Measurements from ENCODE around the gene C4B.
"Not testable (repeated sequence)": the region's sequence is repeated elsewhere in the genome, so short reads cannot be mapped to it uniquely, and the experiment has no call there.

DNA sequence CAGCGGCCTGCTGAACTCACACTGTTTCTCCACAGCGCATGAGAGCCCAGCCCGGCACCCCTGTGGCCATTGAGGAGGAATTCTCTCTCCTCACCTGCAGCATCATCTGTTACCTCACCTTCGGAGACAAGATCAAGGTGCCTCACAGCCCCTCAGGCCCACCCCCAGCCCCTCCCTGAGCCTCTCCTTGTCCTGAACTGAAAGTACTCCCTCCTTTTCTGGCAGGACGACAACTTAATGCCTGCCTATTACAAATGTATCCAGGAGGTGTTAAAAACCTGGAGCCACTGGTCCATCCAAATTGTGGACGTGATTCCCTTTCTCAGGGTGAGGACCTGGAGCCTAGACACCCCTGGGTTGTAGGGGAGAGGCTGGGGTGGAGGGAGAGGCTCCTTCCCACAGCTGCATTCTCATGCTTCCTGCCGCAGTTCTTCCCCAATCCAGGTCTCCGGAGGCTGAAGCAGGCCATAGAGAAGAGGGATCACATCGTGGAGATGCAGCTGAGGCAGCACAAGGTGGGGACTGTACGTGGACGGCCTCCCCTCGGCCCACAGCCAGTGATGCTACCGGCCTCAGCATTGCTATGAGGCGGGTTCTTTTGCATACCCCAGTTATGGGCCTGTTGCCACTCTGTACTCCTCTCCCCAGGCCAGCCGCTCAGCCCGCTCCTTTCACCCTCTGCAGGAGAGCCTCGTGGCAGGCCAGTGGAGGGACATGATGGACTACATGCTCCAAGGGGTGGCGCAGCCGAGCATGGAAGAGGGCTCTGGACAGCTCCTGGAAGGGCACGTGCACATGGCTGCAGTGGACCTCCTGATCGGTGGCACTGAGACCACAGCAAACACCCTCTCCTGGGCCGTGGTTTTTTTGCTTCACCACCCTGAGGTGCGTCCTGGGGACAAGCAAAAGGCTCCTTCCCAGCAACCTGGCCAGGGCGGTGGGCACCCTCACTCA lies 25.0 kb downstream of the C4B start:
- TF ChIP-seq, protein P1, sequence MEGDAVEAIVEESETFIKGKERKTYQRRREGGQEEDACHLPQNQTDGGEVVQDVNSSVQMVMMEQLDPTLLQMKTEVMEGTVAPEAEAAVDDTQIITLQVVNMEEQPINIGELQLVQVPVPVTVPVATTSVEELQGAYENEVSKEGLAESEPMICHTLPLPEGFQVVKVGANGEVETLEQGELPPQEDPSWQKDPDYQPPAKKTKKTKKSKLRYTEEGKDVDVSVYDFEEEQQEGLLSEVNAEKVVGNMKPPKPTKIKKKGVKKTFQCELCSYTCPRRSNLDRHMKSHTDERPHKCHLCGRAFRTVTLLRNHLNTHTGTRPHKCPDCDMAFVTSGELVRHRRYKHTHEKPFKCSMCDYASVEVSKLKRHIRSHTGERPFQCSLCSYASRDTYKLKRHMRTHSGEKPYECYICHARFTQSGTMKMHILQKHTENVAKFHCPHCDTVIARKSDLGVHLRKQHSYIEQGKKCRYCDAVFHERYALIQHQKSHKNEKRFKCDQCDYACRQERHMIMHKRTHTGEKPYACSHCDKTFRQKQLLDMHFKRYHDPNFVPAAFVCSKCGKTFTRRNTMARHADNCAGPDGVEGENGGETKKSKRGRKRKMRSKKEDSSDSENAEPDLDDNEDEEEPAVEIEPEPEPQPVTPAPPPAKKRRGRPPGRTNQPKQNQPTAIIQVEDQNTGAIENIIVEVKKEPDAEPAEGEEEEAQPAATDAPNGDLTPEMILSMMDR (IDR thresholded peaks at IDR 0.05) = not testable (repeated sequence)
- TF ChIP-seq POLR2A (IDR thresholded peaks at IDR 0.05) = not testable (repeated sequence)
